Spleen (tissue), 7 donors: ENCODE measurements around the gene CCDC87.

Experiments used
- POLR2A ChIP-seq, 3 donors: fragments of 450-650 bp; IDR thresholded peaks; one replicate each; pipeline ENCODE4 v1.5.1; 2017; ENCODE audit warnings: antibody characterized with exemption in 3 of 3, mild to moderate bottlenecking in 1 of 3
- POLR2AphosphoS5 ChIP-seq, 3 donors: sonication (generic); formaldehyde crosslinking; IDR thresholded peaks; one replicate each; pipeline ENCODE4 v1.5.1; 2017; ENCODE audit warnings: antibody characterized with exemption in 3 of 3
- TF ChIP-seq, protein P1 (sequence below), 11 experiments: fragments of 200-600 bp in 7 of 11; fragments of 450-650 bp in 4 of 11; sonication (generic) in 4 of 11; IDR thresholded peaks in 8 of 11; conservative IDR thresholded peaks in 3 of 11; 1 replicate in 7 of 11; 2 replicates in 4 of 11; pipeline versions ENCODE4 v1.4.0 to v1.8.0; 2016 to 2021; ENCODE audit warnings: antibody characterized with exemption in 11 of 11, inconsistent platforms in 4 of 11, mild to moderate bottlenecking in 1 of 11
- donor health status: DM: no; HTN: no; CAD: no; lungs with moderate emphysema.
- donor health status: DM: no; HTN: no; CAD: no.
- donor health status: DM: no; HTN: no; CAD: no.

DNA sequence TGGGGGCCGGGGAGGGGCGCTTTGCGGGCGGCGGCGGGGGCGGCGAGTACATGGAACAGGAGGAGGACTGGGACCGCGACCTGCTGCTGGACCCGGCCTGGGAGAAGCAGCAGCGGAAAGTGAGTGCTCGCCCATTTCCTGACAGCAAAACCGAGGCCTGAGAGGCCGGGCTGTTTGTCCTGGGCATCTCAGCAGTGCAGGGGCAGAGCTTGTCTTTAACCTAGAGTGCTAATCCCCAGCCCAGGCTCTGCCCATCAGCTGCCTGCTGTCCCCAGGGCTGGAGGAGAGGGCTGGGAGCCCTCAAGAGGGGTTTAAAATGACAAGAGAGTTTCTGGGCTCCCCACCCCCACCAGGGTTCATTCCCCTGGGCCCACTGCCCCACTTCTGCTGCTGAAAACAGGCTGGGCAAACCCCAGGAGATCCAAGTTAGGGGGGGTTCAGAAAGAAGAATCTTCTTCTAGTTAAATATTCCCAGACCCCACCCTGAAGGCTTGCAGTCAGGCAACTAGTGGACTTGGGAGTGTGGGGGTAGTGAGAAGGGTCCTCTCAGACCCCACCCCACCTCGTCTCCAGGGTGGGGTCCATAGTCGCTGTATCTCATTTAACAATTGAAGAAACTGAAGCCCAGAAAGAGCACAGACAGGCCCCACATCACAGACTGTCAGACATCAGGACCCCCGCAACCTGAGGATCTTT is 45.7 kb downstream of the CCDC87 start:
- TF ChIP-seq, protein P1, sequence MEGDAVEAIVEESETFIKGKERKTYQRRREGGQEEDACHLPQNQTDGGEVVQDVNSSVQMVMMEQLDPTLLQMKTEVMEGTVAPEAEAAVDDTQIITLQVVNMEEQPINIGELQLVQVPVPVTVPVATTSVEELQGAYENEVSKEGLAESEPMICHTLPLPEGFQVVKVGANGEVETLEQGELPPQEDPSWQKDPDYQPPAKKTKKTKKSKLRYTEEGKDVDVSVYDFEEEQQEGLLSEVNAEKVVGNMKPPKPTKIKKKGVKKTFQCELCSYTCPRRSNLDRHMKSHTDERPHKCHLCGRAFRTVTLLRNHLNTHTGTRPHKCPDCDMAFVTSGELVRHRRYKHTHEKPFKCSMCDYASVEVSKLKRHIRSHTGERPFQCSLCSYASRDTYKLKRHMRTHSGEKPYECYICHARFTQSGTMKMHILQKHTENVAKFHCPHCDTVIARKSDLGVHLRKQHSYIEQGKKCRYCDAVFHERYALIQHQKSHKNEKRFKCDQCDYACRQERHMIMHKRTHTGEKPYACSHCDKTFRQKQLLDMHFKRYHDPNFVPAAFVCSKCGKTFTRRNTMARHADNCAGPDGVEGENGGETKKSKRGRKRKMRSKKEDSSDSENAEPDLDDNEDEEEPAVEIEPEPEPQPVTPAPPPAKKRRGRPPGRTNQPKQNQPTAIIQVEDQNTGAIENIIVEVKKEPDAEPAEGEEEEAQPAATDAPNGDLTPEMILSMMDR (IDR thresholded peaks at IDR 0.05 in 8 of 11, conservative IDR thresholded peaks at IDR 0.05 in 3 of 11), result no peak
- TF ChIP-seq POLR2A (IDR thresholded peaks at IDR 0.05), result no peak
- no peak for TF ChIP-seq POLR2AphosphoS5 (IDR thresholded peaks at IDR 0.05)
